ENCODE measurements around the gene PRRT1B. TPM values are rescaled to one million over a fixed set of nuclear protein-coding genes. Genes with fewer than 3 reads are reported as not detected.
"Not testable (repeated sequence)": the region's sequence is repeated elsewhere in the genome, so short reads cannot be mapped to it uniquely, and the experiment has no call there.

PRRT1B gene
- total and polyA plus RNA-seq, 7 experiments from 2014 or later = not detected

DNA sequence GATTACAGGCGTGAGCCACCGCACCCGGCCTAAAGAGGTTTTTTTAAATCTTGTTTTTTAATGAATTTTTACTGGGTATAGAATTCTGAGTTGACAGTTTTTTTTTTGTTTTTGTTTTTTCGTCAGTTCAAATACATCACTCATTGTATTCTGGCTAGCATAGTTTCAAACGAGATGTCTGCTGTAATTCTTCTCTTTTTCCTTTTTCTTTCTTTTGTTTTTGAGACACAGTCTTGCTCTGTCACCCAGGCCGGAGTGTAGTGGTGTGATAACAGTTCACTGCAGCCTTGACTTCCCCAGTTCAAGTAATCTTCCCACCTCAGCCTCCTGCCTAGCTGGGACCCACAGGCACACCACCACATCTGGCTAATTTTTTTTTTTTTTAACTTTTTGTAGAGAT lies 2.2 kb upstream of the PRRT1B start:
- Histone ChIP-seq H3K27me3 (ENCODE audit: control insufficient read depth in 2 of 2, insufficient read depth in 2 of 2, low read length in 2 of 2) (peaks cover 0 to 4% of the 10 kb centered on the region in 2 donors), H3K4me1 (ENCODE audit: control insufficient read depth in 2 of 2, insufficient read depth in 2 of 2, low read length in 2 of 2) (peaks cover 21 to 32% of the 10 kb centered on the region in 2 donors), H3K9me3 (ENCODE audit: control insufficient read depth in 2 of 3, low read length in 3 of 3) (peaks cover 0 to 24% (median 3%) of the 10 kb centered on the region in 3 experiments), H3K27ac (ENCODE audit: low read depth, low read length) (no peak overlapping the region), H3K36me3 (ENCODE audit: control insufficient read depth in 2 of 3, insufficient read depth in 3 of 3, low read length in 3 of 3) (no peaks in the 10 kb centered on the region), H3K4me3 (ENCODE audit: low read length) (no peak overlapping the region)
- peaks cover under 1 to 22% (median 4%) of the 10 kb centered on the region in 5 donors for H3K36me3 Mint-ChIP-seq
- DNase-seq (no peak), ATAC-seq (no peak)
- no peak overlapping the region for H3K27ac Mint-ChIP-seq
- no peak overlapping the region for H3K4me3 Mint-ChIP-seq
- H3K4me1 Mint-ChIP-seq = peaks cover 12 to 44% (median 28%) of the 10 kb centered on the region in 7 donors
- peaks cover 12 to 47% (median 17%) of the 10 kb centered on the region in 5 donors for H3K27me3 Mint-ChIP-seq
- intact Hi-C loops (cut with micrococcal nuclease) = no loop called here
- ChIA-PET CTCF (no interaction called here), POLR2A (interaction anchor here (0.6 to 0.7 kb wide), 3 partner anchors 19 to 170 kb away, joined by 3 to 5 read pairs (median 4); no protein-coding TSS in a partner anchor)
- H3K9me3 Mint-ChIP-seq = peaks cover 0 to 36% (median 22%) of the 10 kb centered on the region in 11 donors

DNA sequence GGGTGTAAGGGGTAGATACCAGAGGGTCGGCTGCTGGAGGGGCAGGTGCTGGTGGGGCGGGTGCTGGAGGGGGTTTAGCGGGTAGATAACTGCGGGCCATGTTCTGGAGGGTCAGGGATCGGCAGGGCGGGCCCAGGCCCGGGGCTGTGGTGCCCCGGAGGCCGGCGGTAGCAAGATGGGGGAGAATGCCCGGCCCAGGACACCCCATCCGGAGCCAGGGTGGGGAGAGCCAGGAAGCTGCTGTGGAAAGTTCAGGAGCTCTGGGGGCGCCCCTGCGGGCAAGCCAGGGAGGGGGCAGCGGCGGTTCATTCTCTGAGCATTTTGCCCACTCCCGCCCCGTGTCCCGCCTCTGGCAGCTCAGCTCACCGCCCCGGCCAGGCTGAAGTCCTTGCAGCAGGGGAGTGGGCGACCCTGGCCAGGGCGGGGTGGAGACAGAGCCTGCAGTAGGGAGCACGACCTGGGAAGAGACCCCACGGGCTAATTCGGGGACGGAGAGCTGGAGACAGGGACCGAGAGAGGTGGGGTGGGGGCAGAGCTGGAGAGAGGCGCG lies 538 bp downstream of the PRRT1B start:
- DNase-seq (no peak), ATAC-seq (no peak)
- intact Hi-C loops (cut with micrococcal nuclease) = loop anchor here in 1 of 2 donors (2.0 kb wide), 1 partner anchor 33 kb away; no protein-coding TSS in a partner anchor
- peaks cover 0 to 52% (median 23%) of the 10 kb centered on the region in 11 donors for H3K9me3 Mint-ChIP-seq
- Histone ChIP-seq H3K4me3 (ENCODE audit: low read length) (no peak overlapping the region), H3K9me3 (ENCODE audit: control insufficient read depth in 2 of 3, low read length in 3 of 3) (peaks cover 0 to 24% (median 3%) of the 10 kb centered on the region in 3 experiments), H3K27me3 (ENCODE audit: control insufficient read depth in 2 of 2, insufficient read depth in 2 of 2, low read length in 2 of 2) (peaks cover 0 to 4% of the 10 kb centered on the region in 2 donors), H3K4me1 (ENCODE audit: control insufficient read depth in 2 of 2, insufficient read depth in 2 of 2, low read length in 2 of 2) (peaks cover 0 to 16% of the 10 kb centered on the region in 2 donors), H3K36me3 (ENCODE audit: control insufficient read depth in 2 of 3, insufficient read depth in 3 of 3, low read length in 3 of 3) (no peaks in the 10 kb centered on the region), H3K27ac (ENCODE audit: low read depth, low read length) (no peak overlapping the region)
- POLR2A ChIA-PET = no interaction called here
- peak overlapping the region in 1 of 9 donors; percentile 77 for H3K27ac Mint-ChIP-seq
- CTCF ChIA-PET = interaction anchor here (0.7 kb wide), 1 partner anchor 13 kb away, joined by 4 read pairs; no protein-coding TSS in a partner anchor
- H3K27me3 Mint-ChIP-seq = peaks cover 36 to 72% (median 42%) of the 10 kb centered on the region in 5 donors
- H3K4me1 Mint-ChIP-seq = peaks cover 5 to 26% (median 17%) of the 10 kb centered on the region in 7 donors
- peaks cover 4 to 22% (median 10%) of the 10 kb centered on the region in 5 donors for H3K36me3 Mint-ChIP-seq
- peak overlapping the region in 9 of 10 donors; percentile 12 to 86 (median 72) for H3K4me3 Mint-ChIP-seq

DNA sequence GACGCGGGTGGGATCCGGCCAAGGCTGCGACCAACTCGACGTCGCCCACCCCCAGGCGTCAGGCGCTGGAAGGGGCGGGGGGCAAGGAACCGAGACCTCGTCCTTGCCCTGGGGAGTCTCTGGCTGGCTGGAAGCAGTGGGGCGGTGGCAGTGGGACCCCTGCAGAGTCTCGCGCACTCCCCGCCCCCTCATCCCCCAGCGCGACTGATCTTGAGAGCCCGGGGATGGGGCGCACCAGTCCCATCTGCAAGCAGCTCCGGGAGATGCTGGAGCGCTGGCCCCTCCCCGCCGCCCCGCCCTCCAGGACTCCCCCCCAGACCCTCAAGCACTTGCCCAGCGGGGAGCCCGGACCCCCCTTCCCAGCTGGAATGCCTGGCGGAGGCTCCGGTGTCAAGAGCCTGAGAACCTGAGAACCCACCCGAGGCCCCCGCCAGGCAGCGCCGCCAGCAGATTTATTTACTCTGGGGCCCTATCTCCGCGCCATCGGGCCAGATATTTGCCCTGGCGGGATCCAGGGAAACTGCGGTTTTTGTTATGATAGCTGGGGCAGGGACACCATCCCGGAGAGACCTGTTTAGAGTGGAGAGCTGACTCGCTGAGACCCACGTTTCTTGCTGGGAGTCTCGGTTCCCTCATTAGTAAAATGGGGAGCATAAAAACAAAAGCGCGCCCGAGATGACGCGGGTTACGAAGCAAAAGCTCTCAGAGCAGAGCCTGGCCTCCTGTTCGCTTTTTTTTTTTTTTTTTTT lies 1.2 kb downstream of the PRRT1B start:
- Mint-ChIP-seq H3K4me3 (peak overlapping the region; percentile 69 to 86 (median 82)), H3K4me1 (peaks cover 5 to 26% (median 16%) of the 10 kb centered on the region in 7 donors), H3K27me3 (peaks cover 36 to 75% (median 47%) of the 10 kb centered on the region in 5 donors), H3K9me3 (peaks cover 0 to 52% (median 23%) of the 10 kb centered on the region in 11 donors), H3K36me3 (peaks cover 4 to 22% (median 10%) of the 10 kb centered on the region in 5 donors), H3K27ac (peak overlapping the region in 1 of 9 donors; percentile 29)
- DNase-seq (peak in 1 of 9 donors; percentile 17), ATAC-seq (no peak)
- Histone ChIP-seq H3K4me1 (ENCODE audit: control insufficient read depth in 2 of 2, insufficient read depth in 2 of 2, low read length in 2 of 2) (peaks cover 0 to 16% of the 10 kb centered on the region in 2 donors), H3K9me3 (ENCODE audit: control insufficient read depth in 2 of 3, low read length in 3 of 3) (peaks cover 0 to 24% (median 3%) of the 10 kb centered on the region in 3 experiments), H3K27ac (ENCODE audit: low read depth, low read length) (no peak overlapping the region), H3K36me3 (ENCODE audit: control insufficient read depth in 2 of 3, insufficient read depth in 3 of 3, low read length in 3 of 3) (no peaks in the 10 kb centered on the region), H3K4me3 (ENCODE audit: low read length) (peak overlapping the region; percentile 47), H3K27me3 (ENCODE audit: control insufficient read depth in 2 of 2, insufficient read depth in 2 of 2, low read length in 2 of 2) (peaks cover 0 to 4% of the 10 kb centered on the region in 2 donors)
- intact Hi-C loops (cut with micrococcal nuclease) = loop anchor here in 1 of 2 donors (2.0 kb wide), 1 partner anchor 32 kb away; no protein-coding TSS in a partner anchor
- CTCF ChIA-PET = interaction anchor here (0.9 kb wide), 1 partner anchor 13 kb away, joined by 3 read pairs; no protein-coding TSS in a partner anchor
- POLR2A ChIA-PET = interaction anchor here (0.6 kb wide), 1 partner anchor 143 kb away, joined by 6 read pairs; no protein-coding TSS in a partner anchor

DNA sequence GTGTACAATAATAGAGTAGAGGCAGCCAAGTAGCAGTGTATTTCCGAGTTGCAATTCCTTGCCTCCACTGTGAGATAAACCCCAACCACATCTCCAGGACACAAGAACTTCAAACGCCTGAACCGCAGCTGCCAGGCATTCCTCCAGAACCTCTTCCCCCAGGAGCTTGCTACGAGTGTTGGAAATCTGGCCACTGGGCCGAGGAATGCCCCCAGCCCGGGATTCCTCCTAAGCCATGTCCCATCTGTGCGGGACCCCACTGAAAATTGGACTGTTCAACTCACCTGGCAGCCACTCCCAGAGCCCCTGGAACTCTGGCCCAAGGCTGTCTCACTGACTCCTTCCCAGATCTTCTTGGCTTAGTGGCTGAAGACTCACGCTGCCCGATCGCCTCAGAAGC lies 3.9 kb downstream of the PRRT1B start:
- H3K9me3 ChIP-seq (ENCODE audit: control insufficient read depth in 2 of 3, low read length in 3 of 3); H3K36me3 ChIP-seq (ENCODE audit: control insufficient read depth in 2 of 3, insufficient read depth in 3 of 3, low read length in 3 of 3); H3K4me3 ChIP-seq (ENCODE audit: low read length); H3K27me3 ChIP-seq (ENCODE audit: control insufficient read depth in 2 of 2, insufficient read depth in 2 of 2, low read length in 2 of 2); DNase-seq; ATAC-seq; H3K27ac ChIP-seq (ENCODE audit: low read depth, low read length); intact Hi-C loops (cut with micrococcal nuclease); POLR2A ChIA-PET; CTCF ChIA-PET: not testable (repeated sequence)
- Mint-ChIP-seq H3K4me1 (peaks cover 5 to 23% (median 16%) of the 10 kb centered on the region in 7 donors), H3K9me3 (peaks cover 0 to 31% (median 10%) of the 10 kb centered on the region in 11 donors), H3K4me3 (peak overlapping the region in 2 of 10 donors; percentile 9 to 27), H3K36me3 (peaks cover 3 to 22% (median 10%) of the 10 kb centered on the region in 5 donors), H3K27ac (peak overlapping the region in 1 of 9 donors; percentile 15), H3K27me3 (peaks cover 48 to 83% (median 58%) of the 10 kb centered on the region in 5 donors)
- H3K4me1 ChIP-seq (ENCODE audit: control insufficient read depth in 2 of 2, insufficient read depth in 2 of 2, low read length in 2 of 2) = peaks cover 0 to 16% of the 10 kb centered on the region in 2 donors

DNA sequence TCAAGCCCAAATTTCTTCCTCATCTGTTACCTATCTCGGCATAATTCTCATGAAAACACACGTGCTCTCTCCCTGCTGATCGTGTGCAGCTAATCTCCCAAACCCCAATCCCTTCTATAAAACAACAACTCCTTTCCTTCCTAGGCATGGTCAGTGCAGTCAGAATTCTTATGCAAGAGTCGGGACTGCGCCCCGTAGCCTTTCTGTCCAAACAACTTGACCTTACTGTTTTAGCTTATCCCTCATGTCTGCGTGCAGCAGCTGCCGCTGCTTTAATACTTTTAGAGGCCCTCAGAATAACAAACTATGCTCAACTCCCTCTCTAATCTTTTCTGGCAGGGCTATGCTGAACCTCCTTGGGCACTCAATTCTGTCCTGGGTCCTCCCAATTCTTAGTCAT lies 5.1 kb downstream of the PRRT1B start:
- H3K9me3 ChIP-seq (ENCODE audit: control insufficient read depth in 2 of 3, low read length in 3 of 3); POLR2A ChIA-PET; ATAC-seq; intact Hi-C loops (cut with micrococcal nuclease); H3K4me3 ChIP-seq (ENCODE audit: low read length); DNase-seq; H3K27ac ChIP-seq (ENCODE audit: low read depth, low read length); H3K27ac Mint-ChIP-seq; CTCF ChIA-PET; H3K27me3 ChIP-seq (ENCODE audit: control insufficient read depth in 2 of 2, insufficient read depth in 2 of 2, low read length in 2 of 2); H3K4me3 Mint-ChIP-seq; H3K36me3 ChIP-seq (ENCODE audit: control insufficient read depth in 2 of 3, insufficient read depth in 3 of 3, low read length in 3 of 3): not testable (repeated sequence)
- peaks cover 0 to 23% (median 5%) of the 10 kb centered on the region in 11 donors for H3K9me3 Mint-ChIP-seq
- H3K4me1 ChIP-seq (ENCODE audit: control insufficient read depth in 2 of 2, insufficient read depth in 2 of 2, low read length in 2 of 2) = peaks cover 0 to 13% of the 10 kb centered on the region in 2 donors
- H3K27me3 Mint-ChIP-seq = peaks cover 52 to 80% (median 61%) of the 10 kb centered on the region in 5 donors
- peaks cover 7 to 23% (median 13%) of the 10 kb centered on the region in 7 donors for H3K4me1 Mint-ChIP-seq
- H3K36me3 Mint-ChIP-seq = peaks cover 0 to 22% (median 6%) of the 10 kb centered on the region in 5 donors

DNA sequence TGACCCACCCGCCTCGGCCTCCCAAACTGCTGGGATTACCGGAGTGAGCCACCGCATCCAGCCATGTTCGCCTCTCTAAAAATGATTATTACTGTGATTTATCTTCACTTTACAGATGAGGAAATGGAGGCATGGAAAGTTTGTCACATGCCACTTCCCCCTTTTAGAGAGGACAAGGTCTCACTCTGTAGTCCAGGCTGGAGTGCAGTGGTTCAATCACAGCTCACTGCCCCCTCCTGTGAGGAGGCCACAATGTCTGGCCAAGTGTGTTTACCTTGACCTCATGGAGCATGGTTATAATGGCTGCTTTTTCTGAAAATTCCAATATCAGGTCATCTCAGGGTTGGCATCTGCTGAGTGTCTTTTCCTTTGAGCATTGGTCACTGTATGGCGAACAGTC lies 6.7 kb downstream of the PRRT1B start:
- H3K27ac ChIP-seq (ENCODE audit: low read depth, low read length) = no peak overlapping the region
- intact Hi-C loops (cut with micrococcal nuclease) = no loop called here
- H3K27me3 ChIP-seq (ENCODE audit: control insufficient read depth in 2 of 2, insufficient read depth in 2 of 2, low read length in 2 of 2) = peaks cover under 1 to 3% of the 10 kb centered on the region in 2 donors
- Mint-ChIP-seq H3K4me3 (no peak overlapping the region), H3K27me3 (peaks cover 57 to 83% (median 67%) of the 10 kb centered on the region in 5 donors), H3K4me1 (peaks cover 4 to 23% (median 13%) of the 10 kb centered on the region in 7 donors), H3K27ac (no peak overlapping the region), H3K36me3 (peaks cover 0 to 25% (median 10%) of the 10 kb centered on the region in 5 donors), H3K9me3 (peaks cover 0 to 23% (median 5%) of the 10 kb centered on the region in 11 donors)
- ChIA-PET POLR2A (no interaction called here), CTCF (no interaction called here)
- ATAC-seq (no peak), DNase-seq (no peak)
- H3K4me1 ChIP-seq (ENCODE audit: control insufficient read depth in 2 of 2, insufficient read depth in 2 of 2, low read length in 2 of 2) = no peaks in the 10 kb centered on the region
- H3K36me3 ChIP-seq (ENCODE audit: control insufficient read depth in 2 of 3, insufficient read depth in 3 of 3, low read length in 3 of 3) = no peaks in the 10 kb centered on the region
- no peak overlapping the region for H3K4me3 ChIP-seq (ENCODE audit: low read length)
- no peaks in the 10 kb centered on the region for H3K9me3 ChIP-seq (ENCODE audit: control insufficient read depth in 2 of 3, low read length in 3 of 3)
